GM19452 (cell line): Measurements from ENCODE around the gene SNX5.
A peak's percentile ranks its signal among the peaks of the same experiment; 100 is the strongest.

Experiments used
- ATAC-seq: cut with Tn5 transposase; IDR thresholded peaks from one replicate; pipeline ENCODE4 v1.9.1; 2021; ENCODE audit not compliant: unreplicated experiment

Gene SNX5

DNA sequence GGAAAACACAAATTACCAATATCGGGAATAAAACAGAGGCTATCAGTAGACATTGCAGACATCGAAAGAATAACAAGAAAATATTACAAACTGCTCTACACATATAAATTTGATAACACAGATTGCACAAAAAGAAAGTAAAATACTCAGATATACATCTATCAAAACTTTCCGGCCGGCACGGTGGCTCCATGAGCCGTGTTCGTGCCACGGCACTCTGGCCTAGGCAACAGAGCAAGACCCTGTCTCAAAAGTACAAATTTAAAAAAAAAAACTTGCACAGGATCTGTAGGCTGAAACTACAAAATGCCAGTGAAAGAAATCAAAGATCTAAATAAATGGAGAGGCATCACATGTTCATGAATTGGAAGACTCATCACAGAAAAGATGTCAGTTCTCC, 49.4 kb downstream of the SNX5 start:
- ATAC-seq, result no peak

GRCh38 chr20:17917832-17918618, 50.6 kb downstream of the SNX5 start:
- no peak for ATAC-seq

DNA sequence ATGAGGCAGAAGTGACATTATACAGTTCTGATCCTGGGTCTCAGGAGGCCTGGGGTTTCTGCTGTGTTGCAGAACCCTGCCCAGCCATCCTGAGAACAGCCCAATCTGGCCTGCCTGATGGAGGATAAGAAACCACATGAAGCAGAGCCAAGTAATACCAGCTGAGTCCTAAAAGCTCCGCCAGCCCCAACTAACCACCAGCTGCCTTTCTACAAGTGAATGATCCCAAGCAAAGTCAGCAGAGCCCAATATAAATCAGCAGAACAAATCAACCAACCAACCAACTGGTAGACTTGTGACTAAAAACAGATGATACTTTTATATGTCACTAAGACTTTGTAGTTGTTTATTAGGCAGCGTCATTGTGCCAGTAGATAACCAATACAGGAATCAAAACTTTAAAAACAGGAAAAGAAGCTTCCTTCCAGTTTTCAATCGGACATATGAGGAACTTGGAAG, 52.1 kb downstream of the SNX5 start:
- no peak for ATAC-seq

DNA sequence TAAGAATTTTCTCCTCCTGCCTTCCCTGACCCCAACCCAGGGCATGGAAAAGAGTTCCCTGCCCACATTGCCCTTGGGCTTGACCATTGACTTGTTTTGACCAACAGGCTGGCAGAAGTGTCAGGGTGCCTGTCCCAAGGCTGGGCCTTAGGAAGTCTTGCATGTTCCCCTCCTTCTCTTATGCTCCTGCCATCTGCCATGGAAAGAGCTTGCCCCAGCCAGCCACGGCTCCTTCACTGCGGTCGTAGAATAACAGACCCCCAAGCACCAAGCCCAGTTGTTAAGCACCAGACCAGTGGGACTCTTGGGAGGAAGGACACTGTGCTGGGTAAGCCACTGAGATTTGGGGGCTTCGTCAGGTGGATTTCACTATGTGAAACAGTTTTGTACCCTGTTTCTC, 53.6 kb downstream of the SNX5 start:
- no peak for ATAC-seq

DNA sequence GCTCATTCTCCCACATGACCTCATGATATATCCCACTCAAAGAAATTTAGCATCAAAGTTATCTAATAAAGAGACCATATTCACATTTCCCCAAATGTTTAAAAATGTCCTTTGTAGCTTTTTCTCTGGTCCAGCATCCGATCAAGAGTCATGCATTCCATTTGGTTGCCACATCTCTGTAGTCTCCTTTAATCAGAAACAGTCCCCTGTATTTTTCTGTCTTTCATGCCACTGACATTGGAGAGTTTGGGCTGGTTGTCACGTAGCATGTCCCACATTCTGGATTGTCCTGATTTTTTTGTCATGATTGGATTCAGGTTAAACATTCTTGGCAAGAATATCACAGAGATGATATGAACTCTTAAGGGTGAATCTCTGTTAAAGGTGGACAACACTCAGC, 55.7 kb downstream of the SNX5 start:
- ATAC-seq, result no peak

DNA sequence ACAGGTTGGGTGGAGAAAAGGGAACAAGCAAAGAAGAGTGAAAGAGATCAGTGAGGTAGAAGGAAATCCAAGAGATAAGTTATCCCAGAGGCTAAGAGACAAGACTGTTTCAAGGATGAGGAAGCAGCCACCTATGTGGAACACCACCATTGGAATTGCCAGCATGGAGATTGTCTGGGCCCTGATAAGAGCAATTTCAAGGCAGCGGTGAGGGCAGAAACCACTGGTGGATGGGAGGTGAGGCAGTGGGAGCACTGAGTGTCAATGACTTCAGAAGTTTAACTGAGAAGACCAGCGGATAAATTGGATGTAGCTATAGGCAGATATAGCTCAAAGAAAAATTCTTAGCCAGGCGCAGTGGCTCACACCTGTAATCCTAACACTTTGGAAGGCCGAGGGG, 56.7 kb downstream of the SNX5 start:
- no peak for ATAC-seq

DNA sequence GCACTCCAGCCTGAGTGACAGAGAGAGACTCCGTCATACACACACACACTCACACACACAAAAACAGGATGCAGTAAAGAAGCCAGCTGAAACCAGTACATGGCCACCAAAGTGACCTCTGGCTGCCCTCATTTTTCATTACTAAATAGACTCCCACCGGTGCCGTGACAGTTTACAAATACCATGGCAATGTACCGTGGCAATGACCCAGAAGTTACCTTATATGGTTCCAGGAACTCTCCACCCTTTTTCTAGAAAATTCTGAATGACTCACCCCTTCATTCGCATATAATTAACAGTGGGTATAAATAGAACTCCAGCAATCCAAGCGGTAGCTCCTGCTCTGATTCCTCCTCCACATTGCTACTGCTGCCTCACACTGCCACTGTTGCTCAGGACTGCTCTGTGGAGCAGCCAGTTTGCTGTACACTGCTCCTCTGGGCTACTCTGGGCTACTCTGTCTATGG, 57.7 kb downstream of the SNX5 start:
- no peak for ATAC-seq

DNA sequence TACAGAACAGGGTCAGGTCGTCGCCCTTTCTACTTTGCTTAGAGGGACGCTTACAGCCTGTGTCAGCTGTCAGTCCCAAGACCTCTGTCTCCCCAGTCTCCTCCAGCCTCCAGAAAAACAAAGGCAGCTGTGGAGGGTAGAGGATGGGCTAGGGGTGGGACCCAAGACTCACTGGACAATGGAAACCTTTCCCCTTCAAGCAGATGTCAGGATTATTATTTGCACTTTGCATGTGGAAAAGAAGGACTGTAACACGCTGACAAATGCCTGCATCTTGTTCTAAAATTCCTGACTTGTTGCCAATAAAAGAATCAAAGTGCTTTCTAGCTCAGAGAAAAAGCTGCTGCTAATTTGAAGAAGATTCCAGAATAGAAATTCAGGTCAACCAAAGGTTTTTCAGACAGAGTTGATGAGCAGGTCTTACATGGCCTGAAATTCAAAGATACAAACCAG, 58.7 kb downstream of the SNX5 start:
- ATAC-seq, result no peak

GRCh38 chr20:17905544-17905943, 63.0 kb downstream of the SNX5 start:
- ATAC-seq, result no peak

GRCh38 chr20:17904027-17904426, 64.6 kb downstream of the SNX5 start:
- ATAC-seq, result peak; percentile 64

DNA sequence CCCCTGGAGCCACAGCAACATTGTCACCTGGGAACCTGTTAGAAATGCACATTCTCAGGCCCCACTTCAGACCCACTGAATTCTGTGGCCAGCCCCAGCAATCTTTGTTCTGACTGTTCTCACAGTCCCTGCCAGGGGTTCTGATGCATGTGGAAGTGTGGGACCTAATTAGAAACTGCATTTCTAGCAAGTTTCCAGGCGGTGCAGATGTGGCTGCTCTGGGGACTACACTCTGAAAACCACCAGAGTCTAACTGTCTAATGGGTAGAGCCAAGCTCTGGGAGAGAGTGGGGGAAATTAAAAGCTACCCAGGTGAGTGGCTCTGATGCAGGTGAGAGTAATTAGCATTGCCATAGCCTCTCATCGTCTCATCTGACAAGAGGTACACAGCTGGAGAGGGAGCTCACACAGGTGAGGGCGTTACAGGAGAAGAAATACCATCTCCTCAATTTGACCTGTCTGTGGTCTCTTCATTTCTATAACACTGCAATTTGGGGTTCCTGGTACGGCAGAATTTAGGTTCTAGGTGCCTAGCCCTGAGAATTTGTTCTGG, 66.0 kb downstream of the SNX5 start:
- ATAC-seq, result no peak

DNA sequence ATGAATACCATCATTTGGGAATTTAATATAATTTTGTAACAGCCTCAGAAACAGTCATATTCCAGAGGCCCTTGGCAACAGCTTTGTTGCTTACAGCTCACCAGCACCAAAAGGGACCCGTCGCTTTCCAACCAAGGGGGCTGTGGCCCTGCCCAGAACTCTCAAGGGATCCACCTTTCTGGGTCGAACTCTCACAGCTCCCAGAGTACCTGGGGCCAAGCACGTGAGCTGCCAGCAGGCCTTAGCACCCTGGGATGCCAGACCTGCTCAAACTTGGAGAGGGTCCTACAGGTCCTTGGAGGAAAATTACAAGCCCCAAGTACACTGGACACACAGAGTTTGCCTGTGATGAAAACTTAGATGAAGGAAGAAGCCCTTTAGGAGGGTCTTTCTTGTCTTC, 66.6 kb downstream of the SNX5 start:
- no peak for ATAC-seq

DNA sequence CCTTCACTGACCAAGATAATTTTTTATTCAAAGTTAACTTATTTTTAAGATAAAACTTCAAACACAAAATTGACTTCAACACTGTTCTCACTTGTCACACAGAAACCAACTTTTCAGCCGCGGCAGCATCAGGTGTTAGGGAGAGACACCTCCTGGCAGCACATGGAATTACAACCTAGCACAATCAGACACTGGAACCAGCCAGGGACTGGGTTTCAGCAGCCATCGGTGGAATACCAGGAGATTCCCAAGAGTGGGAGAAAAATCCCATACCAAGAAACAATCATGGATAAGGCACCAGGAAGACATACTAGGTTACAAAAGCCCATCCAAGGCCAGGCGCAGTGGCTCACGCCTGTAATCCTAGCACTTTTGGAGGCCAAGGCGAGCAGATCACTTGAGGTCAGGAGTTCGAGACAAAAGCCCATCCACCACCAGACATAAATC, 70.0 kb downstream of the SNX5 start:
- ATAC-seq, result no peak

GRCh38 chr20:17897566-17898307, 70.9 kb downstream of the SNX5 start:
- no peak for ATAC-seq

- no peak for ATAC-seq
These were observed 71.7 kb downstream of the SNX5 start for GRCh38 chr20:17896771-17897369.

DNA sequence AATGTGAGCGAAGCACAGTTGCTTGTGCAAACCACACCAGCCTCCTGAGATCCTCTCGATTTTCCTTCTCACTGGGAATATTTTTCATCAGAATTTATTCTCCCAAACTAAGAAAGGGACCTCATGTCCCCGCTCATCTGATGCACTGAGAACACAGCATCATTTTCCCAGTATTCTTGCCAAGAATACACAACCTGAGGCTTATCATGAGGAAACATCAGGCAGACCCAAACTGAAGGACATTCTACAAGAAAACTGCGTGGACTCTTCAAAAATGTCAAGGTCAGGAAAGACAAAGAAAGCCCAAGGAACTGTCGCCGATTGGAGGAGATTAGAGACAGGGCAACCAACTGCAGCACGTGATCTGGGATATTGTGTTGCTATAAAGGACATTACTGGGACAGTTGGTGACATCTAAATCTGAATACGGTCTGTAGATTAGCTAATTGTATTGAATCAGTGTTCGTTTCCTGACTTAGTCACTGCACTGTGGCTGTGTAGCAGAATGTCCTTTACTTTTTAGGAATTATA, 72.3 kb downstream of the SNX5 start:
- ATAC-seq, result no peak

- ATAC-seq, result no peak
These were observed 72.9 kb downstream of the SNX5 start for GRCh38 chr20:17895641-17896171.

DNA sequence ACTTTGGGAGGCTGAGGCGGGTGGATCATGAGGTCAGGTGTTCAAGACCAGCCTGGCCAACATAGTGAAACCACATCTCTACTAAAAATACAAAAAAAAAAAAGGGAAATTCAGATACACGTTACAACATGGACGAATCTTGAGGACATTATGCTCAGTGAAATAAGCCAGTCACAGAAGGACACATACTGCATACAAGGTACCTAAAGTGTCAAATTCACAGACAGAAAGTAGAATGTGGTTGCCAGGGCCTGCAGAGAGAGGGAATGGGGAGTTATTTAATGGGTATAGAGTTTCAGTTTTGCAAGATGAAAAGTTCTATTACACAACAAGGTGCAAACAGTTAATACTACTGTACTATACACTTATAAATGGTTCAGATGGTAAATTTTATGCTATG, 75.1 kb downstream of the SNX5 start:
- ATAC-seq, result no peak

DNA sequence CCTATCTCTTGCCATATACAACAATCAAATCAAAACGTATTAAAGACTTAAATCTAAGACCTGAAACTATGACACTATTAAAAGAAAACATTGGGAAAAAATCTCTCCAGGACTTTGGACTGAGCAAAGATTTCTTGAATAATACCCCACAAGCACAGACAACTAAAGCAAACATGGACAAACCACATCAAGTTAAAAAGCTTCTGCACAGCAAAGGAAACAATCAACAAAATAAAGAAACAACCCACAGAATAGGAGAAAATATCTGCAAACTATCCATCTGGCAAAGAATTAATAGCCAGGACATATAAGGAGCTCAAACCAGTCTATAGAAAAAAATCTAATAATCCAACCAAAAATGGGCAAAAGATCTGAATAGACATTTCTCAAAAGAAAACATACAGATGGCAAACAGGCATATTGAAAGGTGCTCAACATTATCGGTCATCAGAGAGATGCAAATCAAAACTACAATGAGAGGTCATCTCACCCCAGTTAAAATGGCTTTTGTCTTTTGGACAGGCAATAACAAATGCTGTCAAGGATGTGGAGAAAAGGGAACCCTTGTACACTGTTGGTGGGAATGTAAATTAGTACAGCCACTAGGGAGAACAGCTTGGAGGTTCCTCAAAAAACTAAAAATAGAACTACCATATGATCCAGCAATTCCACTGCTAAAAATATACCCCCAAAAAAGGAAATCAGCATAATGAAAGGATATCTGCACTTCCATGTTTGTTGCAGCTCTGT, 76.2 kb downstream of the SNX5 start:
- no peak for ATAC-seq
